GM12872 (cell line): ENCODE measurements around the gene BICD1.

Experiments
- CTCF ChIP-seq: IDR thresholded peaks from 3 replicates; pipeline ENCODE4 v1.5.1; 2011; ENCODE audit warnings: low read depth, mild to moderate bottlenecking, low read length, moderate library complexity; ENCODE audit not compliant: insufficient read depth

The BICD1 gene

GRCh38 chr12:32145096-32145495 lies 38.4 kb downstream of the BICD1 start:
- TF ChIP-seq CTCF = no peak

- TF ChIP-seq CTCF = no peak
These were observed 39.6 kb downstream of the BICD1 start for GRCh38 chr12:32146074-32146873.

GRCh38 chr12:32148372-32148771 lies 41.7 kb downstream of the BICD1 start:
- TF ChIP-seq CTCF = no peak

GRCh38 chr12:32149489-32149888 lies 42.8 kb downstream of the BICD1 start:
- no peak for TF ChIP-seq CTCF

- no peak for TF ChIP-seq CTCF
These were observed 44.4 kb downstream of the BICD1 start for GRCh38 chr12:32151086-32151485.

GRCh38 chr12:32151552-32151951 lies 44.9 kb downstream of the BICD1 start:
- TF ChIP-seq CTCF = no peak

GRCh38 chr12:32155041-32155440 lies 48.4 kb downstream of the BICD1 start:
- TF ChIP-seq CTCF = no peak
